Upper lobe of left lung (tissue), 6 donors: Measurements from ENCODE around the gene TMEM170B. TPM values are rescaled to one million over a fixed set of nuclear protein-coding genes. Genes with fewer than 3 reads are reported as not detected.
A peak's percentile ranks its signal among the peaks of the same experiment; 100 is the strongest.

Source experiments
- ATAC-seq, 2 donors: fragments of 200-7000 bp; cut with Tn5 transposase; one replicate each; pipeline ENCODE4 v1.9.1; 2022; ENCODE audit warnings: mild to moderate bottlenecking in 2 of 2, moderate library complexity in 2 of 2; ENCODE audit not compliant: low FRiP score in 2 of 2
- DNase-seq, 2 donors: peaks; one replicate each; pipeline ENCODE4 v3.0.0-alpha.2; 2019 to 2020
- H3K27ac ChIP-seq, 4 donors: fragments of 200-600 bp; sonication (generic); one replicate each; pipeline ENCODE4 v1.5.1; 2016 to 2019
- H3K27me3 ChIP-seq, 4 donors: fragments of 200-600 bp; sonication (generic); one replicate each; pipeline ENCODE4 v1.5.1; 2017 to 2019
- H3K36me3 ChIP-seq, 4 donors: fragments of 200-600 bp; sonication (generic); one replicate each; pipeline ENCODE4 v1.5.1; 2016 to 2019
- H3K4me1 ChIP-seq, 4 donors: fragments of 200-600 bp; sonication (generic); one replicate each; pipeline ENCODE4 v1.5.1; 2018 to 2019
- H3K4me3 ChIP-seq, 4 donors: fragments of 200-600 bp; sonication (generic); one replicate each; pipeline ENCODE4 v1.5.1; 2017 to 2019; ENCODE audit warnings: mild to moderate bottlenecking in 2 of 4, moderate library complexity in 1 of 4
- H3K9me3 ChIP-seq, 4 donors: fragments of 200-600 bp; sonication (generic); one replicate each; pipeline ENCODE4 v1.5.1; 2018 to 2019
- CTCF ChIP-seq, 6 experiments: fragments of 450-650 bp in 4 of 6; fragments of 200-600 bp in 2 of 6; sonication (generic) in 2 of 6; IDR thresholded peaks; one replicate each; pipeline ENCODE4 v1.5.1; 2016 to 2019; ENCODE audit warnings: antibody characterized with exemption in 6 of 6
- EP300 ChIP-seq, 4 donors: sonication (generic); formaldehyde crosslinking; IDR thresholded peaks; one replicate each; pipeline ENCODE4 v1.5.1; 2017; ENCODE audit warnings: antibody characterized with exemption in 4 of 4, control low read depth in 2 of 4
- POLR2A ChIP-seq, 4 donors: fragments of 450-650 bp; IDR thresholded peaks; one replicate each; pipeline ENCODE4 v1.5.1; 2016 to 2017; ENCODE audit warnings: antibody characterized with exemption in 4 of 4, mild to moderate bottlenecking in 2 of 4
- POLR2AphosphoS5 ChIP-seq, 2 donors: sonication (generic); formaldehyde crosslinking; IDR thresholded peaks; one replicate each; pipeline ENCODE4 v1.5.1; 2017; ENCODE audit warnings: antibody characterized with exemption in 2 of 2
- WGBS, 2 donors: methylation state at CpG; one replicate each; pipeline ENCODE4 v1.1.5; 2017 to 2018; 5-methylcytosine and 5-hydroxymethylcytosine counted together
- total RNA-seq, 6 donors: library from RNA; depleted of rRNA in 4 of 6; stranded (reverse); fragments of >200 nt in 4 of 6; gene quantifications; one replicate each; pipeline versions ENCODE4 v1.1.0 to v1.2.1, GENCODE V29; 2016 to 2021
- donor health status: DM: no; HTN: no; CAD: no; lungs with moderate emphysema.
- donor health status: DM: no; HTN: yes; CAD: no; lungs with severe emphysema.

The TMEM170B gene
- total RNA-seq, 6 donors from 2014 or later = 3.0 to 12.9 (median 6.0) TPM

GRCh38 chr6:11598687-11599086, 61.1 kb downstream of the TMEM170B start:
- Histone ChIP-seq H3K9me3 (no peaks in the 10 kb centered on the region), H3K4me3 (no peak overlapping the region), H3K27ac (no peak overlapping the region), H3K36me3 (no peaks in the 10 kb centered on the region), H3K27me3 (no peaks in the 10 kb centered on the region), H3K4me1 (no peaks in the 10 kb centered on the region)
- WGBS, 2 donors = 61 to 75% methylated on average over 8 of the region's 8 CpGs
- TF ChIP-seq CTCF (IDR thresholded peaks at IDR 0.05) (no peak), POLR2AphosphoS5 (IDR thresholded peaks at IDR 0.05) (peak in 1 of 2 donors; percentile 17)
- ATAC-seq (peak in 1 of 2 donors; percentile 29), DNase-seq (no peak)

GRCh38 chr6:11600251-11600650, 62.7 kb downstream of the TMEM170B start:
- Histone ChIP-seq H3K27me3 (no peaks in the 10 kb centered on the region), H3K36me3 (no peaks in the 10 kb centered on the region), H3K4me1 (peaks cover under 1 to 4% (median 3%) of the 10 kb centered on the region in 4 donors), H3K27ac (no peak overlapping the region), H3K9me3 (no peaks in the 10 kb centered on the region), H3K4me3 (no peak overlapping the region)
- TF ChIP-seq CTCF (IDR thresholded peaks at IDR 0.05) (no peak), EP300 (IDR thresholded peaks at IDR 0.05) (no peak), POLR2A (IDR thresholded peaks at IDR 0.05) (no peak), POLR2AphosphoS5 (IDR thresholded peaks at IDR 0.05) (no peak)
- 86 to 88% methylated on average over 7 of the region's 7 CpGs for WGBS, 2 donors
- DNase-seq (no peak), ATAC-seq (no peak)

- no peak for TF ChIP-seq POLR2AphosphoS5 (IDR thresholded peaks at IDR 0.05)
- TF ChIP-seq POLR2A (IDR thresholded peaks at IDR 0.05) = no peak
- TF ChIP-seq CTCF (IDR thresholded peaks at IDR 0.05) = no peak
- TF ChIP-seq EP300 (IDR thresholded peaks at IDR 0.05) = no peak
- no peaks in the 10 kb centered on the region for H3K9me3 ChIP-seq
- DNase-seq = peak in 1 of 2 donors; percentile 17
- no peak overlapping the region for H3K27ac ChIP-seq
- no peak for ATAC-seq
- peaks cover 18 to 21% (median 19%) of the 10 kb centered on the region in 4 donors for H3K4me1 ChIP-seq
- H3K36me3 ChIP-seq = no peaks in the 10 kb centered on the region
- no peak overlapping the region for H3K4me3 ChIP-seq
- no peaks in the 10 kb centered on the region for H3K27me3 ChIP-seq
- WGBS, 2 donors = 85 to 88% methylated on average over 7 of the region's 7 CpGs
Observed at GRCh38 chr6:11601776-11602605, 64.4 kb downstream of the TMEM170B start.

- H3K27ac ChIP-seq = no peak overlapping the region
- peak; percentile 16 to 38 for ATAC-seq
- 66 to 80% methylated on average over 3 of the region's 3 CpGs for WGBS, 2 donors
- H3K27me3 ChIP-seq = no peaks in the 10 kb centered on the region
- no peak for DNase-seq
- H3K4me1 ChIP-seq = peaks cover 29 to 38% (median 32%) of the 10 kb centered on the region in 4 donors
- no peak overlapping the region for H3K4me3 ChIP-seq
- H3K36me3 ChIP-seq = no peaks in the 10 kb centered on the region
- H3K9me3 ChIP-seq = no peaks in the 10 kb centered on the region
- no peak for TF ChIP-seq POLR2AphosphoS5 (IDR thresholded peaks at IDR 0.05)
- no peak for TF ChIP-seq CTCF (IDR thresholded peaks at IDR 0.05)
- no peak for TF ChIP-seq EP300 (IDR thresholded peaks at IDR 0.05)
- no peak for TF ChIP-seq POLR2A (IDR thresholded peaks at IDR 0.05)
Observed at GRCh38 chr6:11604215-11604614, 66.7 kb downstream of the TMEM170B start.
